ENCODE results near the gene ARSD. TPM values are rescaled to one million over a fixed set of nuclear protein-coding genes. Genes with fewer than 3 reads are reported as not detected.
"Not testable (repeated sequence)": the region's sequence is repeated elsewhere in the genome, so short reads cannot be mapped to it uniquely, and the experiment has no call there.

ARSD gene
- total RNA-seq, 4 donors from 2014 or later = 8.9 to 17.3 (median 15.7) TPM

DNA sequence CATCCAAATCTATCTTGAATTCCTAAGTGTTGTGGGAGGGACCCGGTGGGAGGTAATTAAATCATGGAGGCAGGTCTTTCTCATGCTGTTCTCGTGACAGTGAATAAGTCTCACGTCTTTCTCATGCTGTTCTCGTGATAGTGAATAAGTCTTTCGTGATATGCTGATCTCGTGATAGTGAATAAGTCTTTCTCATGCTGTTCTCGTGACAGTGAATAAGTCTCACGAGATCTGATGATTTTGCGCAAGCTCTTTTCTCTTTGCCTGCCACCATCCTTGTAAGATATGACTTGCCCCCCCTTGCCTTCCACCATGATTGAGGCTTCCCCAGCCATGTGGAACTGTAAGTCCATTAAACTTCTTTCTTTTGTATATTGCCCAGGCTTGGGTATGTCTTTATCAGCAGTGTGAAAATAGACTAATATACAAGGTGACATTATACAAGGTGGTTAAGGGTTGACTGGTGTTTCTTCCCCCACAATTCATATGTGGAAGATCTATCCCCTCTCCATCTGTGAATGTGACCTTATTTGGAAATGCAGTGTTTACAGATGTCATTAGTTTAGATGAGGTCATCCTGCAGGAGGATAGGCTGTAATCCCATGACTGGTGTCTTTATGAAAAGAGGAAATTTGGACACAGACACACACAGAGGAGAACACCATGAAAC lies 27.6 kb downstream of the ARSD start:
- intact Hi-C loops (cut with DNase I; ENCODE audit: low total_unique reads) = no loop called here
- no peak overlapping the region for H3K4me3 ChIP-seq (ENCODE audit: low read depth, poor library complexity, severe bottlenecking)
- no peak for DNase-seq (ENCODE audit: low spot score in 2 of 2)
- 84 to 90% methylated on average over 9 of the region's 9 CpGs for WGBS, 2 donors
- TF ChIP-seq POLR2A (IDR thresholded peaks at IDR 0.05) = no peak
- TF ChIP-seq, protein P1, sequence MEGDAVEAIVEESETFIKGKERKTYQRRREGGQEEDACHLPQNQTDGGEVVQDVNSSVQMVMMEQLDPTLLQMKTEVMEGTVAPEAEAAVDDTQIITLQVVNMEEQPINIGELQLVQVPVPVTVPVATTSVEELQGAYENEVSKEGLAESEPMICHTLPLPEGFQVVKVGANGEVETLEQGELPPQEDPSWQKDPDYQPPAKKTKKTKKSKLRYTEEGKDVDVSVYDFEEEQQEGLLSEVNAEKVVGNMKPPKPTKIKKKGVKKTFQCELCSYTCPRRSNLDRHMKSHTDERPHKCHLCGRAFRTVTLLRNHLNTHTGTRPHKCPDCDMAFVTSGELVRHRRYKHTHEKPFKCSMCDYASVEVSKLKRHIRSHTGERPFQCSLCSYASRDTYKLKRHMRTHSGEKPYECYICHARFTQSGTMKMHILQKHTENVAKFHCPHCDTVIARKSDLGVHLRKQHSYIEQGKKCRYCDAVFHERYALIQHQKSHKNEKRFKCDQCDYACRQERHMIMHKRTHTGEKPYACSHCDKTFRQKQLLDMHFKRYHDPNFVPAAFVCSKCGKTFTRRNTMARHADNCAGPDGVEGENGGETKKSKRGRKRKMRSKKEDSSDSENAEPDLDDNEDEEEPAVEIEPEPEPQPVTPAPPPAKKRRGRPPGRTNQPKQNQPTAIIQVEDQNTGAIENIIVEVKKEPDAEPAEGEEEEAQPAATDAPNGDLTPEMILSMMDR (IDR thresholded peaks at IDR 0.05) = no peak

DNA sequence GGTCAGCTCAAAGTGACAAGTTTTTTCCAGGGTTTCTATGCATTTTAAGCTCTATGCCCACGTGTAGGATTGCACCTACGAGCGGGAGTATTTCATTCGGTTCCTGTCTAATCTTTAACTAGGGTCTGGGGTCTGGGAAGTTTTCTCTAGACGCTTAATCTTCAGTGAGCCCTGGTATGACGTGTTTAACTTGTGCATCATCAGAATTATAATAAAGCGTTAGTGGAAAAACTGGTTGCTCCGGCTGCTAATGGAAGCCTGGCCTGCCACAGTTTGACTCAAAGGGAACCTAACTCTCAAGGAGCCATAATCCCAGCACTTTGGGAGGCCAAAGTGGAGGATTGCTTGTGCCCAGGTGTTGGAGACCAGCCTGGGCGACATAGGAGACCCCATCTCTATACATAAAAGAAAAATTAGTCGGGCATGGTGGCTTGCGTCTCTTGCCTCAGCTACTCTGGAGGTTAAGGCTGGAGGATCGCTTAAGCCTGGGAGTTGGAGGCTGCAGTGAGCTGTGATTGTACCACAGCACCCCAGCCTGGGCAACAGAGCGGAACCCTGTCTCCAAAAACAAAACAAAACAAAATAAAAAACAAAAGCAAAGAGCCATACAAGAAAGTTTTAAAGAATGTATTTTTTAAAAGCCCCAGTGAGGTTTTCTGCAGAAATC lies 30.2 kb downstream of the ARSD start:
- WGBS, 2 donors = 56 to 66% methylated on average over 11 to 13 of the region's 13 CpGs
- TF ChIP-seq, protein P1 (IDR thresholded peaks at IDR 0.05) = no peak
- no peak for TF ChIP-seq POLR2A (IDR thresholded peaks at IDR 0.05)
- no peak overlapping the region for H3K4me3 ChIP-seq (ENCODE audit: low read depth, poor library complexity, severe bottlenecking)
- DNase-seq (ENCODE audit: low spot score in 2 of 2) = no peak
- intact Hi-C loops (cut with DNase I; ENCODE audit: low total_unique reads) = no loop called here

DNA sequence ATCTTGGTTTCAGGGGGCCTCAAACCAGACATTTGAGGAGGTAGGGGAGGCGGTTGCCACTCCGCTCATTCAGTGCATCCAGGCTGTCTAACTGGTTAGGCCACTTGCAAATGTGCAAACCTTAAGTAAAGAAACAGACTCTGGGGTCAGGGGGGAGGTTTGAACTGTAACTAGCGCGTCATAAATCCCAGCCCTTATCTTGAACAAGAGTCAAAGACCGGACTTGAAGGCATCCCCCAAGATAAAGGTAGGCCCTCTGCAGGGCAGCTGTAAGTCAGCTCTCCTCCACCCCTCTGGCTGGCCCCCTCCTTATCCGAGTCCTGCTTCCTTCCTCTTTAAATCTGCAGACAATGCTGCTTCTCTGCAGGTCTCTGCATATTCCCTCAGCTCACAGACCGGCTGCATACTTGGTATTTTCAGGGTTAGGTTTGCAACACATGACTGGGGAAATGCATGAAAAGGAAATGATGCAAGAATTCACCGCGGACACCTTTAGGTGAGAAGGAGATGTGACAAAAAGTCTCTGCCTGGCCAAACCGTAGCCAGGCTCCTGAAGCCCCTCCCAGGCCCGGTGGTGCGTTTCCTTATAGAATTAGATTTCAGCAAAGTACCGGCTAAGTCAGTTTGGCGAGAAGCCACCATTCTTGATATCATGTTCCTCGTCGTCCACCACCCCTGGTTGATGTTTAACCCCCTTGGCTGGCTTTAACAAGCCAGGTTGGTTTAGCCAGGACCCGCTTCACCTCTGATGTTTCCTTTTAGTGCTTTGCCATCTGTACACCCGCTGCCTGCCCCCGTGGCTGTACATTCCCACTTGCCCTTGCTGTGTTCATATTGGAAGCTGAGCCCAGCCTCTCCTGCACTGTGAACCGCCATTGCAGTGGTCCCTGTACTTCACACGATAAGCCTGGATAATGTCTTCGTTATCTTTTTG lies 31.2 kb downstream of the ARSD start:
- 16 to 22% methylated on average over 22 of the region's 22 CpGs for WGBS, 2 donors
- DNase-seq (ENCODE audit: low spot score in 2 of 2) = peak in 1 of 2 donors; percentile 80
- H3K4me3 ChIP-seq (ENCODE audit: low read depth, poor library complexity, severe bottlenecking); intact Hi-C loops (cut with DNase I; ENCODE audit: low total_unique reads): not testable (repeated sequence)

DNA sequence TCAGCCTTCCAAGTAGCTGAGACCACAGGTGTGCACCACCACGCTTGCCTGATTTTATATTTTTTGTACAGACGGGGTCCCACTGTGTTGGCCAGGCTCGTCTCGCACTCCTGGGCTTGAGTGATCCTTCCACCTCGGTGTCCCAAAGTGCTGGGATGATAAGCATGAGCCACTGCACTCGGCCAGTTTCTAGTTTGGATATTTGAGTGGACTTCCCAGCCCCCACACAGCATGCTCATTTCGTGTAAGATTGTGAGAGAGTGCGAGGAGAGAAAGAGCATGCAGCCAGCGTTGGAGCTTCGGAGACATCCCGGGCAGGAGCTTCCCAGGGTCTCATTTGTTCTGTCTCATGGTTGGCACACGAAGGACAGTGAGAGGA lies 31.8 kb downstream of the ARSD start:
- intact Hi-C loops (cut with DNase I; ENCODE audit: low total_unique reads) = no loop called here
- 81% methylated on average over 11 to 12 of the region's 12 CpGs for WGBS, 2 donors
- no peak overlapping the region for H3K4me3 ChIP-seq (ENCODE audit: low read depth, poor library complexity, severe bottlenecking)
- peak in 1 of 2 donors; percentile 71 for DNase-seq (ENCODE audit: low spot score in 2 of 2)
- TF ChIP-seq, protein P1 (IDR thresholded peaks at IDR 0.05) = no peak
- TF ChIP-seq POLR2A (IDR thresholded peaks at IDR 0.05) = no peak

DNA sequence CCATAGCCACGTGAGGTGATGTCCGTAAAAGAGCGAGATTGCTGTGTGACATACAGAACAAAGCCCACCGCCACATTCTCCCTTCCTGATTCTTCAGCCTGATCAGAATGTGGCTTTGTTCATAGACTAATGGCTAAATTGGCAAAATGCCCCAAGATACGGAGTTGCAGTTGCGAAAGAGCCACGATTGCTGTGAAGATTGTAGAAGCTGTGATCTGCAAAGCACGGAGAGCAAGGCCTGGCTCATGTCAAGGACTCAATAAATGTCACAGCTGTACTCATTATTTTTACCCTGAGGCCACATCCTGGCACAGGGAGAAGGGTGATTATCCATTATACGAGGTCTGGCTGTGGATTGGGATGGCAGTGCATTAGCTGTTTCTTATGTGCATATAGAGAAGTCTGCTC lies 34.2 kb downstream of the ARSD start:
- H3K4me3 ChIP-seq (ENCODE audit: low read depth, poor library complexity, severe bottlenecking) = no peak overlapping the region
- 24 to 33% methylated on average over 9 of the region's 9 CpGs for WGBS, 2 donors
- intact Hi-C loops (cut with DNase I; ENCODE audit: low total_unique reads) = no loop called here
- DNase-seq (ENCODE audit: low spot score in 2 of 2) = peak in 1 of 2 donors; percentile 64
- TF ChIP-seq, protein P1 (IDR thresholded peaks at IDR 0.05) = no peak
- no peak for TF ChIP-seq POLR2A (IDR thresholded peaks at IDR 0.05)

DNA sequence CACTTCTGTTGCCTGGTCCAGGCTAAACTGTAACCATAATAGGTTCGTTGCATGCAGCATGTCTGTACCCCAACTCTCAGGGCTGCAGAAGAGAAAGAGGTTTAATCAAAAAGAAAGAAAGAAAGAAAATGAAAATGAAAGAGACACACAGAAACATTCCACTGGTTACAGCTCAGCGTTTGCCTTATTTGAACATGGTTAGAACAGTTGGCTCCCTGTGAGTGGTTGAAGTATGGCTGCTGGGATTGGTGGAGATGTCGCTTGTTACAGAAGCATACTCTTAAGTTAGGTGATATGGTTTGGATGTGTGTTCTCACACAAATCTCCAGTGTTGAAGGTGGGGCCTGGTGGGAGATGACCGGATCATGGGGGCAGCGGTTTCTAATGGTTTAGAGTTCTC lies 36.3 kb downstream of the ARSD start:
- 85 to 94% methylated on average over 5 of the region's 5 CpGs for WGBS, 2 donors
- intact Hi-C loops (cut with DNase I; ENCODE audit: low total_unique reads) = no loop called here
- H3K4me3 ChIP-seq (ENCODE audit: low read depth, poor library complexity, severe bottlenecking) = no peak overlapping the region
- no peak for TF ChIP-seq POLR2A (IDR thresholded peaks at IDR 0.05)
- TF ChIP-seq, protein P1 (IDR thresholded peaks at IDR 0.05) = no peak
- no peak for DNase-seq (ENCODE audit: low spot score in 2 of 2)

DNA sequence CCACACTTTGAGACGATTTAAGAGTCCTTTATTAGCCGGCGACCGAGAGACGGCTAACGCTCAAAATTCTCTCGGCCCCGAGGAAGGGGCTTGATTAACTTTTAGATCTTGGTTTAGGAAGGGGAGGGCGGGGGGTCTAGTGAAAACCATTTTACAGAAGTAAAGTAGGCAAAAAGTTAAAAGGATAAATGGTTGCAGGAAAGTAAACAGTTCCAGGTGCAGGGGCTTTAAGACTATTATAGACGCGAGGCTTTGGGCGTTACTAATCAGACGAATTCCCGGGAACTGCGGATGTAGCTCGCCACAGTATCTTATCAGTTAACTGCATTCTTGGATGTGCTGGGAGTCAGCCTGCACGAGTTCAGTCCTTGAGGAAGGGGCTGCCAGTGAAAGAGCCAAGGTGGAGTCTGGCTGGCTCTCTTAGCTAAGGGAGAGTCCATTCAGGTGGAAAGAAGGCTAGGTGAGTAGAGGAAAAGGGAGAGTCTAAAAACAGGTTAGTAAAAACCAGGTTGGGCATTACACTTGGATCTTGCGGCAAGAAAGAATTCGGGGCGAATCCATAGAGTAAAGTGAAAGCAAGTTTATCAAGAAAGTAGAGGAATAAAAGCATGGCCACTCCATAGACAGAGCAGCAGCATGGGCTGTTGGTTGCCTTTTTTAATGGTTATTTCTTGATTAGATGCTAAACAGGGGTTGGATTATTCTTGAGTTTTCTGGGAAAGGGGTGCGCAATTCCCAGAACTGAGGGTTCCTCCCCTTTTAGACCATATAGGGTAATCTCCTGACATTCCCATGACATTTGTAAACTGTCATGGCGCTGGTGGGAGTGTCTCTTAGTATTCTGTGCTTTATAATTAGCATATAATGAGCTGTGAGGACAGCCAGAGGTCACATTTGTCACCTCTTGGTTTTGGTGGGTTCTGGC lies 38.3 kb downstream of the ARSD start:
- DNase-seq (ENCODE audit: low spot score in 2 of 2) = peak in 1 of 2 donors; percentile 40
- 66 to 76% methylated on average over 20 of the region's 22 CpGs for WGBS, 2 donors
- intact Hi-C loops (cut with DNase I; ENCODE audit: low total_unique reads); H3K4me3 ChIP-seq (ENCODE audit: low read depth, poor library complexity, severe bottlenecking): not testable (repeated sequence)

Measured in lower leg skin (tissue), 4 donors.